Activated B cell treated with CpG ODN at 0.5 μM for 24 hours (primary cell): ENCODE data around the gene B3GALNT1. TPM values are rescaled to one million over a fixed set of nuclear protein-coding genes. Genes with fewer than 3 reads are reported as not detected.

ENCODE experiments used
- ATAC-seq: fragments of 200-7000 bp; cut with Tn5 transposase; one replicate; pipeline ENCODE4 v1.10.0; 2021; ENCODE audit warnings: low read depth, mild to moderate bottlenecking, moderate library complexity
- CTCF ChIA-PET: fragments of 350-600 bp; sonication (Branson Sonifier 250); formaldehyde crosslinking; loops from one replicate; lab custom pipeline; 2021; ENCODE audit warnings: antibody characterized with exemption; lab: Charles Lee
- POLR2A ChIA-PET: fragments of 350-600 bp; sonication (Branson Sonifier 250); formaldehyde crosslinking; loops from one replicate; lab custom pipeline; 2021; ENCODE audit warnings: antibody characterized with exemption; lab: Charles Lee
- DNase-seq: peaks from one replicate; pipeline ENCODE4 v3.0.0; 2022
- H3K27ac Mint-ChIP-seq: one replicate; pipeline ENCODE4 v1.8.0; 2020; ENCODE audit warnings: mixed read lengths
- H3K27me3 Mint-ChIP-seq: one replicate; pipeline ENCODE4 v1.8.0; 2021; ENCODE audit warnings: mixed read lengths
- H3K36me3 Mint-ChIP-seq: one replicate; pipeline ENCODE4 v1.8.0; 2021; ENCODE audit warnings: low read depth, mixed read lengths
- H3K4me1 Mint-ChIP-seq: one replicate; pipeline ENCODE4 v1.8.0; 2021; ENCODE audit warnings: mixed read lengths
- H3K4me3 Mint-ChIP-seq: one replicate; pipeline ENCODE4 v1.8.0; 2020; ENCODE audit warnings: mild to moderate bottlenecking, mixed read lengths
- H3K9me3 Mint-ChIP-seq: one replicate; pipeline ENCODE4 v1.8.0; 2020; ENCODE audit warnings: mixed read lengths
- CTCF ChIP-seq: fragments of 200-600 bp; IDR thresholded peaks from one replicate; pipeline ENCODE4 v1.8.0; 2022; ENCODE audit warnings: antibody characterized with exemption, mild to moderate bottlenecking
- intact Hi-C: fragments of 100-400 bp; cut with micrococcal nuclease; formaldehyde crosslinking; loops from one replicate; pipeline ENCODE4 v1.15.1; 2024
- total RNA-seq: library from RNA; stranded (reverse); gene quantifications from 2 replicates; pipeline ENCODE4 v1.2.3, GENCODE V29; 2022

The B3GALNT1 gene
- total RNA-seq, 1 donor from 2014 or later: 8.5 TPM

DNA sequence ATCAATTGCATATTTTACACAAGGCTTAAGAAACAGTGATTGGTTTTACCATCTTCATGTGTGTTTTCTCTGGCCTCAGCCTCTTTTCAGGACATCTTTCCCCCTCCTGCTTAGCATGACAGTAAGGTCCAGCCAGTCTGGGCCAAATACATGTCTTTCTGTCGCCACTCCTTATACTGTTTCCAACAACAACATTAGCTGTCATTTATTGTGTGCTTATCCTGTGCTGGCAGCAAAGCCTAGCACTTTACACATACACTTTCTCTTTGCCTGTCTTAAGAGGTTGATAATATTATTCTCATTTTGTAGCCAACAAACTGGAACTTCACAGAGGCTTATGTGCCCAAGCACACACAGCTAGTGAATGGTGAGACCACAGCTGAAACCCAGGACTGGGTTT lies 37.8 kb downstream of the B3GALNT1 start:
- Mint-ChIP-seq H3K4me1 (peaks cover 48% of the 10 kb centered on the region), H3K27ac (peak overlapping the region; percentile 16), H3K27me3 (no peaks in the 10 kb centered on the region), H3K36me3 (no peaks in the 10 kb centered on the region), H3K9me3 (no peaks in the 10 kb centered on the region), H3K4me3 (peak overlapping the region; percentile 1)
- ChIA-PET CTCF (no interaction called here), POLR2A (no interaction called here)
- no peak for TF ChIP-seq CTCF
- intact Hi-C loops: no loop called here
- ATAC-seq: no peak
- no peak for DNase-seq

- H3K27ac Mint-ChIP-seq: peak overlapping the region; percentile 16
Observed at GRCh38 chr3:161066930-161067329, 38.2 kb downstream of the B3GALNT1 start.

DNA sequence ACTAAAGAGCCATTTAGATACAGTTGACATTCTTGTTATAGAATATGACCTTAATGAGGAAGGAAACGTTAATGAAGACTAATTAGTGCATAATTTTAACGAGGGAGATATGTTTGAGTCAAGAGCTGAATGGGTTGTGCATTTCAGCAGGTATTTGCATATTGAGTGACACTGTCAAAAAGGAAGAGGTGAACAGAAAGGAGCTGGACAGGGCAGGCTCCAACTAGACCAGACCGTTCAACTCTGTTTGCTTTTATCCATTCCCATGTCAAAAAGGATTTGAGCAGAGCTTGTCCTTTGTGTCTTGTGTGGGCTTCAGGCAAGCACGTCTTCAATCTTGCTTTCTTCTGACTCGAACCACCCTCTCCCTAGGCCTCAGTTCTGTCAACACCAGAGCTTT lies 40.7 kb downstream of the B3GALNT1 start:
- Mint-ChIP-seq H3K9me3 (no peaks in the 10 kb centered on the region), H3K4me3 (no peak overlapping the region), H3K27me3 (no peaks in the 10 kb centered on the region), H3K4me1 (peaks cover 32% of the 10 kb centered on the region), H3K36me3 (no peaks in the 10 kb centered on the region), H3K27ac (no peak overlapping the region)
- ChIA-PET CTCF (no interaction called here), POLR2A (interaction anchor here (0.6 kb wide), 1 partner anchor 64 kb away, joined by 3 read pairs; no protein-coding TSS in a partner anchor)
- intact Hi-C loops: no loop called here
- DNase-seq (no peak), ATAC-seq (no peak)
- no peak for TF ChIP-seq CTCF

More at GRCh38 chr3:161066930-161067329, 38.2 kb downstream of the B3GALNT1 start:
- Mint-ChIP-seq H3K9me3 (no peaks in the 10 kb centered on the region), H3K36me3 (no peaks in the 10 kb centered on the region), H3K4me3 (no peak overlapping the region), H3K4me1 (peaks cover 48% of the 10 kb centered on the region), H3K27me3 (no peaks in the 10 kb centered on the region)
- ATAC-seq (no peak), DNase-seq (no peak)
- intact Hi-C loops: no loop called here
- ChIA-PET POLR2A (no interaction called here), CTCF (no interaction called here)
- TF ChIP-seq CTCF: no peak

DNA sequence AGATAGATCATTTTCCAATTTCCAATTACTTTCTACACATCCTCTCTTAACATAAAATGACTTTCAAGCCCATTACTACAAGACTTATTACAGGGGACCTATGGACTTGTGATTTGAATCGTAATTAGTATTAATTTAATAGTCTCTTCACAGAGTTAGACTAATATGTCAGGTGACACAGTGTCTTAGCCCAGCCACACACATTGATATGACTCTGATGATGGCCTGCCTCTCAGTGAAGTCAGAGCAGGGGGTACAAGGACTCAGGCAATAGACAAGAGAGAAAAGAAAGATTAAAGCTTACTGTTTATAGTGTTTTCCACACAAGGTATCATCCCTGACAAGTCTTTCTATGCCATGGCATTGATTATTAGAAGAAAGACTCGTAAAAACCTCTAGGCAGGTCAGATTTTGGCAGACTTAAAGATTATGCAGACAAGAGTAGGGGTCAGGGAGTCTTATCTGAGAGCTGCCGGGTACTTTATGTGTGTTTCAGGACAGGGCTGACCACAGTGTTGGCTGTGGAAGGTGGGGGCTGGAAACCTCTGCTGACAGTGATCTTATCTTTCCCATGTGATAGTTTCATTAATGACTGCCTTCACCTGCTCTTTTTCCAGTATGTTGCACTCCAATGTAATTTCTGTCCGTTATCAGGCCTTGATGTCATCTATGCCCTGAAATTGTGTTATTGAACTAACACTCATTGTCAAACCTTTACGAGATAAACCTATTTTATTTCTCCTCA lies 50.1 kb downstream of the B3GALNT1 start:
- peaks cover 8% of the 10 kb centered on the region for H3K4me1 Mint-ChIP-seq
- ChIA-PET CTCF (no interaction called here), POLR2A (no interaction called here)
- DNase-seq (no peak), ATAC-seq (no peak)
- no peak overlapping the region for H3K27ac Mint-ChIP-seq
- H3K36me3 Mint-ChIP-seq: no peaks in the 10 kb centered on the region
- no peak overlapping the region for H3K4me3 Mint-ChIP-seq
- no peak for TF ChIP-seq CTCF
- H3K27me3 Mint-ChIP-seq: no peaks in the 10 kb centered on the region
- intact Hi-C loops: no loop called here
- no peaks in the 10 kb centered on the region for H3K9me3 Mint-ChIP-seq

DNA sequence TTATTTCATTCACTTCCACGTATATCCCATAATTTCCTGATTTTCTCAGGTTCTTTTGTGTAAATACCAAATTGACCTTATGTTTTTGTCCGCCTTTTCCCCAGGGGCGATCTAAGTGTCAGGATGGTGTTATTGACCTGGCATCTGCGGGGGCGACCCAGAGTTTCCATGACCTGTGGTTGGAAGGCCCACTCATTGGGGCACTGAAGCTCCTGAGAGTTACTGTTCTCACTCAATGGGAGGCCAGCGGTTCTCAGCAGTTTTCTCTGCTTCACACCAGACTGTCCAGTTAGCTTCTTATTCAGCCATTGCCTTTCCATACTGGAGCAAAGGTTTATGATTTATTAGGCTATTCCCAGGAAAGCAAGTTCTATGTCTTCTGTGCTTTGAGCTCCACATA lies 53.3 kb downstream of the B3GALNT1 start:
- ChIA-PET CTCF (no interaction called here), POLR2A (no interaction called here)
- Mint-ChIP-seq H3K27ac (no peak overlapping the region), H3K4me1 (peaks cover 11% of the 10 kb centered on the region), H3K4me3 (no peak overlapping the region), H3K9me3 (no peaks in the 10 kb centered on the region), H3K27me3 (no peaks in the 10 kb centered on the region), H3K36me3 (no peaks in the 10 kb centered on the region)
- DNase-seq (no peak), ATAC-seq (no peak)
- no peak for TF ChIP-seq CTCF
- intact Hi-C loops: no loop called here
